ENCODE measurements around the gene PLAA.

DNA sequence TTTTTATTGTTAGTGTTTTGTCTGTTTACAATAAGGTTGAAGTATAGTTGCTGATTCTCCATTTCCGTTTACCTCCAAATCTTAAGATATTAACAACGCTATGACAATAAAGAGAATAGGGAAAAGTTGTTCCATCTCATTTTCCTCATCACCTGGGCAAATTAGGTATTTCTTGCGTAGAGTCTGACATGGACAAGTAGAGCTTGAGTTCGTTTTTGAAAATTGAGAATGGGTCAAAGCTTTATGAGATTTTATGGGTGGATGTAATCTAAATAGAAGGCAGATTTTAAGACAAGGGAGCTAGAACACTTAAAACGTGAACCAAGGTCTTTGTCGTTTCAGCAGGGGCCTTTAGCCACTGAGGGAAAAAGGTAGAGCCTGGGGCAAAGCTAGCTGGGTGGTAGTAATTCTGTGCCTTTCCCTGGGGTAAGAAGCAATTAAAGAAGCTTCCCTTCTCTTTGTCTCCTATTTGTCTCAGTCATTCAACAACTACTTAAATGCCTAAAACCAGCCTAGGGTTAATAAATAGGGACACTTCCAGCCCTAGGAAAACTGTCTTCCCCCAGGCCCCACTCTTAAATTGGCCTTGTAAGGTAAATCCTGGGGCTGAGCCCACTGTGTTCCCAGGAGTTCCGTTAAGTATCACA, 53.9 kb downstream of the PLAA start:
- TF ChIP-seq, protein P1, sequence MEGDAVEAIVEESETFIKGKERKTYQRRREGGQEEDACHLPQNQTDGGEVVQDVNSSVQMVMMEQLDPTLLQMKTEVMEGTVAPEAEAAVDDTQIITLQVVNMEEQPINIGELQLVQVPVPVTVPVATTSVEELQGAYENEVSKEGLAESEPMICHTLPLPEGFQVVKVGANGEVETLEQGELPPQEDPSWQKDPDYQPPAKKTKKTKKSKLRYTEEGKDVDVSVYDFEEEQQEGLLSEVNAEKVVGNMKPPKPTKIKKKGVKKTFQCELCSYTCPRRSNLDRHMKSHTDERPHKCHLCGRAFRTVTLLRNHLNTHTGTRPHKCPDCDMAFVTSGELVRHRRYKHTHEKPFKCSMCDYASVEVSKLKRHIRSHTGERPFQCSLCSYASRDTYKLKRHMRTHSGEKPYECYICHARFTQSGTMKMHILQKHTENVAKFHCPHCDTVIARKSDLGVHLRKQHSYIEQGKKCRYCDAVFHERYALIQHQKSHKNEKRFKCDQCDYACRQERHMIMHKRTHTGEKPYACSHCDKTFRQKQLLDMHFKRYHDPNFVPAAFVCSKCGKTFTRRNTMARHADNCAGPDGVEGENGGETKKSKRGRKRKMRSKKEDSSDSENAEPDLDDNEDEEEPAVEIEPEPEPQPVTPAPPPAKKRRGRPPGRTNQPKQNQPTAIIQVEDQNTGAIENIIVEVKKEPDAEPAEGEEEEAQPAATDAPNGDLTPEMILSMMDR (IDR thresholded peaks at IDR 0.05; ENCODE audit: insufficient read depth, low read depth, low read length), result no peak
- no peak for TF ChIP-seq EZH2 (IDR thresholded peaks at IDR 0.05; ENCODE audit: insufficient read depth, low read length)
